ENCODE measurements around the gene BARHL1.

The BARHL1 gene

DNA sequence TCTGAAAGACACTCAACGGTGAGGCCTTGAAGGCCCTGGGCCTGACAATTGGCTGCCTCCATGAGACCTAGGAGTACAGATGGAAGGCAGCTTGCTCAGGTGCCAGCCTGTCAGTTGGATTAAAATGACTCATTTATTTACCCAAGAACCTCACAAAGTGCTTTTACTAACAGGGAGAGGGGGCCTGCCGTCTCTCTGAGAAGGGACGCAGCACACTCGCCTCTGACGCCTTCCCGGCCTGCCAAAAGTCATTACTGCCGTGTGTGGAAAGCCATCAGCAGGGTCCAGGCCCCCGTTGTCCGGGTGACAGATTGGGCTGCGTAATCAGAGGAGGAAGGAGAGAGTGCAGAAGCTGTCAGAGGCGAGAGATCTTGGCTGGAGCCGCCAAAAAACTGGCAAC lies 54.9 kb downstream of the BARHL1 start:
- intact Hi-C loops (cut with DNase I): no loop called here
- DNase-seq: no peak

DNA sequence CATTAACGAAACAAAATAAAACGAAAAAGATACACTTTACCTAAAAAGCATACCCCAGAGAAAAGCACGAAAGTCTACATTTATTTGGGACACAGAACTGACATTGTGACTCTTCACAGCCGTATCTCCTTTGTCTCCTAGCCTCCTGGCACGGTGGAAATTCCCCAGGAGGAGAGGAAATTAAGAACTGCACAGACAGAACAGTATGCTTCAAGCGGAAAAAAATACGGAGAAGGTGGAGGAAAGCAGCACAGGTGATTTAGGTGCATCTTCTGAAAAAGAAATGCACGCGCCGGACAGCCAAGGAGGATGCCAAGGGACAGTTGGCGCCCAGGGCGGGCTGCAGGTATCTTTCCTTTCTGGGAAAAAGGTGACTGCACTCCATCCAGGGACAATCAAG lies 55.4 kb downstream of the BARHL1 start:
- no peak for DNase-seq
- intact Hi-C loops (cut with DNase I): no loop called here

DNA sequence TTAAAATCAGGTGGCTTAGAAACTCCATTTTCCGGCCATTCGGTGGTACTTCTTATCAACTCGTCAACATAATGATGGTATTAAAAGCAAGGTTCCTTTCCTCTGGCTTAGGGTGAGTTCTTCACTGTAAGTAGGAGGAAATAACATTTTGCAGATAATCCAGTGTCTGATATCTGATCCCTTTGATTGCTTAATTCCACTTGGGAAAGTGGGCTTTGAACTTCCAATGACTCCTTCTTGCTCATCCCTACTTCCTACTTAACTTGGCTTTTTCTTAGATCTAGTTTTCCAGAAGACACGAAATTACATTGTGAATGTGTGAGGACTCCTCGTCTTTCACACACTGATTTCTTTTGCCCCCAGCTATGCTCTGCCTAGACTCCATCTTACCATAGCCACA lies 55.8 kb downstream of the BARHL1 start:
- intact Hi-C loops (cut with DNase I): no loop called here
- DNase-seq: no peak

DNA sequence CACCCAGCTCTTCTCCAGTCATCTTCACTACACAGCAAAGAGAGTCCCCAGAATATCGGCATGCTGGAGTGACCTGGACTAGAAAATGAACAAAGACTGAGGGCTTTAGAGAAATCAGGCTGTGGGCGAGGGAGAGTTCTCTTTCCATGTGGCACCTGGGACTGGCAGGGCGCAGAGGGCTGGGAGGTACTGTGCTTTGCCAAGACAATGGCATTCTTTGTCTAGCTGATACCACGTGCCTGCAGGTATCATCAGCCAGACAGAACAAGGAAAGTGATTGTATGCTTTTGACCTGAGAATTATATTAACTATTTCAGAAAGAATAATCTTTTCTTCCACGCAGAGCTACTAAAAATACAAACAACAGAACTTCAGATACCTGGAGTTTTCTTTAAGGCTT lies 56.9 kb downstream of the BARHL1 start:
- DNase-seq: no peak
- intact Hi-C loops (cut with DNase I): no loop called here

Data from head of caudate nucleus (tissue), 42 donors.